Loucy (cell line): Measurements from ENCODE around the gene BLID.

ENCODE experiments used
- H2AFZ ChIP-seq: fragments of 200-600 bp; sonication (generic); 2 replicates; pipeline ENCODE4 v1.6.0; 2016; ENCODE audit warnings: antibody characterized with exemption, mild to moderate bottlenecking, low read length, moderate library complexity
- H3F3A ChIP-seq: fragments of 200-600 bp; 2 replicates; pipeline ENCODE4 v1.6.0; 2016; ENCODE audit warnings: antibody characterized with exemption, low read depth, mild to moderate bottlenecking
- H3K27me3 ChIP-seq: fragments of 200-600 bp; sonication (generic); 2 replicates; pipeline ENCODE4 v1.6.1; 2014; ENCODE audit warnings: low read length, mild to moderate bottlenecking; ENCODE audit not compliant: insufficient read depth, poor library complexity, severe bottlenecking
- H3K36me3 ChIP-seq: fragments of 200-600 bp; sonication (generic); 2 replicates; pipeline ENCODE4 v1.6.1; 2016; ENCODE audit warnings: low read length; ENCODE audit not compliant: insufficient read depth
- H3K4me1 ChIP-seq: fragments of 200-600 bp; sonication (generic); 2 replicates; pipeline ENCODE4 v1.5.1; 2014; ENCODE audit warnings: low read length, mild to moderate bottlenecking; ENCODE audit not compliant: insufficient read depth, poor library complexity, severe bottlenecking
- H3K4me2 ChIP-seq: fragments of 200-600 bp; sonication (generic); 2 replicates; pipeline ENCODE4 v1.6.0; 2014; ENCODE audit warnings: antibody characterized with exemption, low read length, low read depth, mild to moderate bottlenecking; ENCODE audit not compliant: poor library complexity, severe bottlenecking
- H3K4me3 ChIP-seq: fragments of 200-600 bp; sonication (generic); 2 replicates; pipeline ENCODE4 v1.5.1; 2014; ENCODE audit warnings: low read length, mild to moderate bottlenecking, mixed read lengths; ENCODE audit not compliant: poor library complexity, severe bottlenecking
- H3K79me2 ChIP-seq: fragments of 200-600 bp; sonication (generic); 2 replicates; pipeline ENCODE4 v1.6.1; 2014; ENCODE audit warnings: low read length; ENCODE audit not compliant: insufficient read depth
- H3K9ac ChIP-seq: fragments of 200-600 bp; sonication (generic); 2 replicates; pipeline ENCODE4 v1.6.0; 2014; ENCODE audit warnings: mild to moderate bottlenecking, low read depth, low read length, moderate library complexity; ENCODE audit not compliant: poor library complexity, severe bottlenecking
- H3K9me2 ChIP-seq: fragments of 200-600 bp; sonication (generic); replicated peaks from 2 replicates; pipeline ENCODE4 v1.6.1; 2016; ENCODE audit warnings: low read depth, low read length, mixed read lengths
- H3K9me3 ChIP-seq: fragments of 200-600 bp; sonication (generic); 2 replicates; pipeline ENCODE4 v1.6.1; 2014; ENCODE audit warnings: mild to moderate bottlenecking, antibody characterized with exemption, low read length, low read depth; ENCODE audit not compliant: insufficient read depth
- H4K20me1 ChIP-seq: fragments of 200-600 bp; sonication (generic); 2 replicates; pipeline ENCODE4 v1.6.0; 2014; ENCODE audit warnings: antibody characterized with exemption, low read length, mild to moderate bottlenecking; ENCODE audit not compliant: insufficient read depth, poor library complexity, severe bottlenecking
- EZH2phosphoT487 ChIP-seq: fragments of 200-600 bp; IDR thresholded peaks from 2 replicates; pipeline ENCODE4 v1.6.1; 2018; ENCODE audit warnings: antibody characterized with exemption, mild to moderate bottlenecking, moderate library complexity, borderline replicate concordance
- TF ChIP-seq, protein P1 (sequence below): fragments of 200-600 bp; sonication (generic); conservative IDR thresholded peaks from 2 replicates; pipeline ENCODE4 v1.5.1; 2014; ENCODE audit warnings: mild to moderate bottlenecking, antibody characterized with exemption, low read length

Gene BLID

GRCh38 chr11:122160841-122161590 is 45.0 kb upstream of the BLID start:
- H3K9me2 ChIP-seq = no peaks in the 10 kb centered on the region
- H3K9ac ChIP-seq = no peak overlapping the region

DNA sequence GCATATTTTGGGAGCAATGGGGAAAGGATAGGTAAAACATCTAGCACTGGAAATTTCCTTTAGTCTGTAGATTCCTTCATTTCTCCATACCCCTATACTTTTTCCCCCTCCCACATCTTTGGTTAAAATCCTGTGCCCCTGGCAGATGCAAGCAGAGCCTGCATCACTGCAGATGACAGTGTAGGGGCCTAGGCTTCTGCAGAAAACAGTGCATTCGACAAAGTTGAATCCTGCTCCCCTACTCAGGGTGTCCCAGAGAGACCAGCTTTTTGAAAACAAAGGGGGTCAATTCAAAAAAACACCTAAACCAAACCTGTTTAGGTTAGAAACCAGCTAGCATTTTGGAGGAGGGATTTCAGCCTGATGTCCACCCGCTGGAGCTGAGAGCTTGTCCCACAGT is 43.8 kb upstream of the BLID start:
- Histone ChIP-seq H3K4me2 (no peak overlapping the region), H3K4me3 (no peak overlapping the region), H3K27me3 (no peaks in the 10 kb centered on the region), H4K20me1 (no peaks in the 10 kb centered on the region), H3K4me1 (peaks cover 15% of the 10 kb centered on the region), H3K9me2 (no peaks in the 10 kb centered on the region), H3F3A (no peaks in the 10 kb centered on the region), H3K36me3 (no peaks in the 10 kb centered on the region), H3K9ac (no peak overlapping the region), H2AFZ (peak overlapping the region; percentile 91; the same call in 1 of the 2 replicates), H3K79me2 (no peaks in the 10 kb centered on the region), H3K9me3 (no peaks in the 10 kb centered on the region)
- TF ChIP-seq, protein P1, sequence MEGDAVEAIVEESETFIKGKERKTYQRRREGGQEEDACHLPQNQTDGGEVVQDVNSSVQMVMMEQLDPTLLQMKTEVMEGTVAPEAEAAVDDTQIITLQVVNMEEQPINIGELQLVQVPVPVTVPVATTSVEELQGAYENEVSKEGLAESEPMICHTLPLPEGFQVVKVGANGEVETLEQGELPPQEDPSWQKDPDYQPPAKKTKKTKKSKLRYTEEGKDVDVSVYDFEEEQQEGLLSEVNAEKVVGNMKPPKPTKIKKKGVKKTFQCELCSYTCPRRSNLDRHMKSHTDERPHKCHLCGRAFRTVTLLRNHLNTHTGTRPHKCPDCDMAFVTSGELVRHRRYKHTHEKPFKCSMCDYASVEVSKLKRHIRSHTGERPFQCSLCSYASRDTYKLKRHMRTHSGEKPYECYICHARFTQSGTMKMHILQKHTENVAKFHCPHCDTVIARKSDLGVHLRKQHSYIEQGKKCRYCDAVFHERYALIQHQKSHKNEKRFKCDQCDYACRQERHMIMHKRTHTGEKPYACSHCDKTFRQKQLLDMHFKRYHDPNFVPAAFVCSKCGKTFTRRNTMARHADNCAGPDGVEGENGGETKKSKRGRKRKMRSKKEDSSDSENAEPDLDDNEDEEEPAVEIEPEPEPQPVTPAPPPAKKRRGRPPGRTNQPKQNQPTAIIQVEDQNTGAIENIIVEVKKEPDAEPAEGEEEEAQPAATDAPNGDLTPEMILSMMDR = no peak
- TF ChIP-seq EZH2phosphoT487 = no peak

More at GRCh38 chr11:122160841-122161590, 45.0 kb upstream of the BLID start:
- H3F3A ChIP-seq = no peaks in the 10 kb centered on the region
- H3K4me1 ChIP-seq = peaks cover 15% of the 10 kb centered on the region
- no peaks in the 10 kb centered on the region for H3K9me3 ChIP-seq
- no peaks in the 10 kb centered on the region for H3K79me2 ChIP-seq
- TF ChIP-seq EZH2phosphoT487 = no peak
- TF ChIP-seq, protein P1 = no peak
- H2AFZ ChIP-seq = no peak overlapping the region
- H3K4me3 ChIP-seq = no peak overlapping the region
- H3K36me3 ChIP-seq = no peaks in the 10 kb centered on the region
- no peaks in the 10 kb centered on the region for H4K20me1 ChIP-seq
- H3K27me3 ChIP-seq = no peaks in the 10 kb centered on the region
- H3K4me2 ChIP-seq = no peak overlapping the region

DNA sequence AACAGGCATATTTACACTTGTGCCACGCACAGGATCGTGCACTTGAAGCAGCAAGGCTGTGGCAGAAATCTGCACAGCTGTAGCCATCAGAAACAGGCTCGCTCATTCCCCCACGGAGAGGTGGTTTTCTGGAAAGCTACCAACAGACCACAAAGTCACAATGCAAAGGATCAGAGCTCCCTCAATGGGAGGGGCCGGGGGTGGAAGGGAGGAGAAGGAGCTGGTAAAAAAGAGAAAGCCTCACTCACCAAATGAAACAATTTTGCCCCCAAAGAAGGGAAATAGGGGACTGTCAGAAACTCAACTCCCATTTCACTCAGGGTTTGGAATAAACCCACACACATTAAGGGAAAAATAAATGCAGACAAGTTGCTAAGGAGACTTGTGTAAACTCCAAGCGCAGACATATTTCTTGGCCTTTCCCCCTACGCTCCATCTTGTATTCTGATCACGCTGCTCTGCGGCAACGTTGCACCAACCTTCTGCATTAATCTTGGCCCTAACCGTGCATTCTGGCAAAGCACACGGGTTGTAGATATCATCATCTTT is 43.2 kb upstream of the BLID start:
- peak overlapping the region; percentile 69 for H3K4me2 ChIP-seq

More for the DNA sequence above, 43.2 kb upstream of the BLID start:
- Histone ChIP-seq H3K9me3 (no peaks in the 10 kb centered on the region), H3K9ac (no peak overlapping the region), H3K9me2 (no peaks in the 10 kb centered on the region), H3K27me3 (no peaks in the 10 kb centered on the region), H3K79me2 (no peaks in the 10 kb centered on the region), H3F3A (no peaks in the 10 kb centered on the region), H3K4me1 (peaks cover 15% of the 10 kb centered on the region), H2AFZ (peak overlapping the region; percentile 91), H3K36me3 (no peaks in the 10 kb centered on the region), H4K20me1 (no peaks in the 10 kb centered on the region), H3K4me3 (peak overlapping the region; percentile 75)
- TF ChIP-seq, protein P1 = no peak
- TF ChIP-seq EZH2phosphoT487 = no peak
